Left lung (tissue), 14 donors: ENCODE data around the gene TRABD. TPM values are rescaled to one million over a fixed set of nuclear protein-coding genes. Genes with fewer than 3 reads are reported as not detected.
"Not testable (repeated sequence)": the region's sequence is repeated elsewhere in the genome, so short reads cannot be mapped to it uniquely, and the experiment has no call there.

Experiments used
- ATAC-seq: fragments of 200-7000 bp; cut with Tn5 transposase; one replicate; pipeline ENCODE4 v1.9.1; 2020; ENCODE audit warnings: moderate library complexity
- DNase-seq, 4 donors: peaks; one replicate each; pipeline ENCODE4 v3.0.0-alpha.2; 2013 to 2020
- H3K27ac ChIP-seq, 2 donors: fragments of 200-600 bp; sonication (generic) in 1 of 2; one replicate each; pipeline versions ENCODE4 v1.5.0 to v1.8.0; 2020 to 2021
- H3K27me3 ChIP-seq, 2 donors: fragments of 200-600 bp; sonication (generic) in 1 of 2; one replicate each; pipeline versions ENCODE4 v1.5.0 to v1.8.0; 2020 to 2021
- H3K36me3 ChIP-seq, 2 donors: fragments of 200-600 bp; sonication (generic) in 1 of 2; one replicate each; pipeline versions ENCODE4 v1.5.0 to v1.8.0; 2020 to 2021
- H3K4me1 ChIP-seq, 2 donors: fragments of 200-600 bp; one replicate each; pipeline ENCODE4 v1.8.0; 2021
- H3K4me3 ChIP-seq, 2 donors: fragments of 200-600 bp; sonication (generic) in 1 of 2; one replicate each; pipeline versions ENCODE4 v1.5.0 to v1.8.0; 2020 to 2021; ENCODE audit warnings: mild to moderate bottlenecking in 1 of 2
- H3K9me3 ChIP-seq, 2 donors: fragments of 200-600 bp; sonication (generic) in 1 of 2; one replicate each; pipeline versions ENCODE4 v1.5.0 to v1.8.0; 2020 to 2021
- intact Hi-C, 2 donors: fragments of 100-400 bp; cut with DNase I; formaldehyde crosslinking; loops; one replicate each; pipeline versions ENCODE4 v1.11.2 to v1.14.2; 2022
- long read RNA-seq, 12 donors: library from polyadenylated mRNA in 2 of 12; unstranded in 2 of 12; transcript quantifications; one replicate each; pipeline ENCODE4 v2.0.0 and lab custom pipeline, GENCODE V29; 2019 to 2026
- polyA plus RNA-seq, 6 donors: library from polyadenylated mRNA; unstranded; fragments of 120-200 nt; gene quantifications; one replicate each; pipeline ENCODE4 v1.2.1, GENCODE V29; 2013; ENCODE audit not compliant: insufficient read length in 6 of 6
- total RNA-seq, 2 donors: library from RNA; stranded (reverse); fragmentation: NEBNext Ultra II Directional; extraction: Animal tissue kit (Norgen Biotek cat#: 25700); gene quantifications; one replicate each; pipeline ENCODE4 v1.2.1, GENCODE V29; 2021
- TF ChIP-seq, protein P1 (sequence below), 2 donors: fragments of 200-600 bp; sonication (generic) in 1 of 2; IDR thresholded peaks; one replicate each; pipeline versions ENCODE4 v1.5.0 to v1.8.0; 2021; ENCODE audit warnings: antibody characterized with exemption in 2 of 2
- donor health status: DM: no; HTN: yes; CAD: no.
- donor health status: DM: no; HTN: no; CAD: no.

TRABD gene, protein sequence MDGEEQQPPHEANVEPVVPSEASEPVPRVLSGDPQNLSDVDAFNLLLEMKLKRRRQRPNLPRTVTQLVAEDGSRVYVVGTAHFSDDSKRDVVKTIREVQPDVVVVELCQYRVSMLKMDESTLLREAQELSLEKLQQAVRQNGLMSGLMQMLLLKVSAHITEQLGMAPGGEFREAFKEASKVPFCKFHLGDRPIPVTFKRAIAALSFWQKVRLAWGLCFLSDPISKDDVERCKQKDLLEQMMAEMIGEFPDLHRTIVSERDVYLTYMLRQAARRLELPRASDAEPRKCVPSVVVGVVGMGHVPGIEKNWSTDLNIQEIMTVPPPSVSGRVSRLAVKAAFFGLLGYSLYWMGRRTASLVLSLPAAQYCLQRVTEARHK
- total RNA-seq (10 to 100 TPM; 37.5 to 54.2 TPM), polyA plus RNA-seq (10 to 100 TPM; 16.0 to 29.1 (median 22.1) TPM)
- long read RNA-seq, donor 1, partial matches to known transcripts, result 0 of 10 reads
- long read RNA-seq, donor 1, other reads (novel, unspliced or antisense), result 0 of 10 reads
- long read RNA-seq, donor 2, partial matches to known transcripts, result 0 of 12 reads
- long read RNA-seq, donor 2, other reads (novel, unspliced or antisense), result 5 of 12 reads
- long read RNA-seq, donor 3, partial matches to known transcripts, result 0 of 8 reads
- long read RNA-seq, donor 3, other reads (novel, unspliced or antisense), result 0 of 8 reads
- long read RNA-seq, donor 4, transcript TRABD-201 (10 exons, 2,329 nt), result major isoform, 10 of 23 reads
- long read RNA-seq, donor 4, transcript TRABD-202 (10 exons, 2,272 nt), result minor isoform, 5 of 23 reads
- long read RNA-seq, donor 4, partial matches to known transcripts, result 1 of 23 reads
- long read RNA-seq, donor 4, other reads (novel, unspliced or antisense), result 6 of 23 reads
- long read RNA-seq, donor 5, partial matches to known transcripts, result 0 of 11 reads
- long read RNA-seq, donor 5, other reads (novel, unspliced or antisense), result 5 of 11 reads
- long read RNA-seq, donor 6, partial matches to known transcripts, result 0 of 8 reads
- long read RNA-seq, donor 6, other reads (novel, unspliced or antisense), result 0 of 8 reads
- long read RNA-seq, donor 7, partial matches to known transcripts, result 6 of 10 reads
- long read RNA-seq, donor 7, other reads (novel, unspliced or antisense), result 0 of 10 reads
- long read RNA-seq, donor 8, transcript TRABD-202 (10 exons, 2,272 nt), result major isoform, 5 of 31 reads
- long read RNA-seq, donor 8, partial matches to known transcripts, result 17 of 31 reads
- long read RNA-seq, donor 8, other reads (novel, unspliced or antisense), result 0 of 31 reads
- long read RNA-seq, donor 9, result 0 reads
- long read RNA-seq, donor 10, transcript TRABD-202 (10 exons, 2,272 nt), result major isoform, 14 of 27 reads
- long read RNA-seq, donor 10, partial matches to known transcripts, result 0 of 27 reads
- long read RNA-seq, donor 10, other reads (novel, unspliced or antisense), result 7 of 27 reads
- long read RNA-seq, donor 11, partial matches to known transcripts, result 0 of 4 reads
- long read RNA-seq, donor 11, other reads (novel, unspliced or antisense), result 0 of 4 reads
- long read RNA-seq, donor 12, partial matches to known transcripts, result 7 of 13 reads
- long read RNA-seq, donor 12, other reads (novel, unspliced or antisense), result 0 of 13 reads

DNA sequence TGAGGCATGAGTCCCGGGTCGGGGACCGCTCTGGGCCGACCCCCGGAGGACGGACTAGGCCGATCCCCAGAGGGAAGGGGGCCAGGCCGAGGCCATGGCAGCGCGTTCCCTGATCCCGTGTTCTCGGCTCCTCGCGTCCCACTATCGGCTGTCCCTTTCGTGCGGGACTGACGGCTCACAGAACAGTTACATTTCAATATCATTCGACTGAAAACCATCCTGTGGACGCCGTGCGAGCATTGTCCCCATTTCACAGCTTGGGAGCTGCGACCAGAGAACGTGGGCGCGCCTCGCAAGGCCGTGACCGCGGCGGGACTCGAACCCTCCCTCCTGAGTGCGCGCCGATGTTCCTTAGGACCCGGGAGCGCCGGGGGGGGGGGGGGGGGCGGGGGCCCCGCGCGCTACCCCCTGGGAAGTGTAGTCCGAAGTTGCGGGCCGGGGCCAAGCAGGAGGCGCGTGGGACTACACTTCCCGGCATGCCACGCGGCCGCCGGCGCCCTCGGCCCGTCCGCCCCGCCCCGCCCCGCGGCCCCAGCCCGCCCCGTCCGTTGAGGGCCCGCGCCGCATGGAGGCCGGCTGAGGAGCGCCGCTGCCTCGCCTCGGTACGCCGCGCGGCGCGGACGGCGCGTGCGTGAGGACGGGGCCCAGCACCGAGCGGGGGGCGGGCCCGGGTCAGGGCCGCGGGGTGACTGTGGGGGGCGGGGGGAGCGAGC is at the start of gene TRABD:
TSS of gene TRABD (plus strand) at position 539 of the 713 bp plus-strand sequence. CDS start 7,148 bp downstream, outside the sequence.
- Histone ChIP-seq H3K27me3 (no peaks in the 10 kb centered on the region), H3K4me3 (peak within 1 kb of the TSS; percentile 62 to 77), H3K36me3 (no peaks in the 10 kb centered on the region), H3K9me3 (no peaks in the 10 kb centered on the region), H3K27ac (peak within 1 kb of the TSS; percentile 62 to 77), H3K4me1 (peaks cover 24 to 65% of the 10 kb centered on the region in 2 donors)
- DNase-seq (peak; percentile 73 to 96 (median 92)), ATAC-seq (peak; percentile 79)
- intact Hi-C loops, result no loop called here
- TF ChIP-seq, protein P1, sequence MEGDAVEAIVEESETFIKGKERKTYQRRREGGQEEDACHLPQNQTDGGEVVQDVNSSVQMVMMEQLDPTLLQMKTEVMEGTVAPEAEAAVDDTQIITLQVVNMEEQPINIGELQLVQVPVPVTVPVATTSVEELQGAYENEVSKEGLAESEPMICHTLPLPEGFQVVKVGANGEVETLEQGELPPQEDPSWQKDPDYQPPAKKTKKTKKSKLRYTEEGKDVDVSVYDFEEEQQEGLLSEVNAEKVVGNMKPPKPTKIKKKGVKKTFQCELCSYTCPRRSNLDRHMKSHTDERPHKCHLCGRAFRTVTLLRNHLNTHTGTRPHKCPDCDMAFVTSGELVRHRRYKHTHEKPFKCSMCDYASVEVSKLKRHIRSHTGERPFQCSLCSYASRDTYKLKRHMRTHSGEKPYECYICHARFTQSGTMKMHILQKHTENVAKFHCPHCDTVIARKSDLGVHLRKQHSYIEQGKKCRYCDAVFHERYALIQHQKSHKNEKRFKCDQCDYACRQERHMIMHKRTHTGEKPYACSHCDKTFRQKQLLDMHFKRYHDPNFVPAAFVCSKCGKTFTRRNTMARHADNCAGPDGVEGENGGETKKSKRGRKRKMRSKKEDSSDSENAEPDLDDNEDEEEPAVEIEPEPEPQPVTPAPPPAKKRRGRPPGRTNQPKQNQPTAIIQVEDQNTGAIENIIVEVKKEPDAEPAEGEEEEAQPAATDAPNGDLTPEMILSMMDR (IDR thresholded peaks at IDR 0.05), result no peak

DNA sequence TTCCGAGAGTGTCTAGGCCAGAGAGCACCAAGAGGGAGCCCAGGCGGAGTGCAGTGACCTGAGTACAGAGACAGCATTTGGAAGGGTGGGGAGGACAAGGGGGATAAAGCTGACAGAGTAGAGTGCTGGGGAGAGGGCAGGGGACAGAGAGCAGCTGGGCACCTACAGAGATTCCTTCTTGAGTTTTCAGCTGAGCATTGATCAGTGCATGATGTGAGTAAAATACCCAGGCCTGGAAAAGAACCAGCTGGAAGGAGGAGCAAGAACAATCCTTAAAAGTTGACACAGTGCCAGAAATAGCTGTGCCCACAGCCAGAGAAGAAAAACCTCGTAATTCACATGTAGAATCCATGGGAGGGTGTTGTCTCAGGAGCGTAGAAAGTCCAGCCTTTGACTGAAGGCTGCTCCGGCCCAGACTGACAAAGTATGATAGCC is 49.1 kb upstream of the TRABD start:
- TF ChIP-seq, protein P1 (IDR thresholded peaks at IDR 0.05), result no peak
- DNase-seq (no peak), ATAC-seq (no peak)
- H3K36me3 ChIP-seq, result no peaks in the 10 kb centered on the region
- H3K9me3 ChIP-seq, result no peaks in the 10 kb centered on the region
- no peak overlapping the region for H3K4me3 ChIP-seq
- H3K27me3 ChIP-seq, result peaks cover 0 to 7% of the 10 kb centered on the region in 2 donors
- intact Hi-C loops, result no loop called here
- H3K4me1 ChIP-seq, result no peaks in the 10 kb centered on the region
- H3K27ac ChIP-seq, result no peak overlapping the region

DNA sequence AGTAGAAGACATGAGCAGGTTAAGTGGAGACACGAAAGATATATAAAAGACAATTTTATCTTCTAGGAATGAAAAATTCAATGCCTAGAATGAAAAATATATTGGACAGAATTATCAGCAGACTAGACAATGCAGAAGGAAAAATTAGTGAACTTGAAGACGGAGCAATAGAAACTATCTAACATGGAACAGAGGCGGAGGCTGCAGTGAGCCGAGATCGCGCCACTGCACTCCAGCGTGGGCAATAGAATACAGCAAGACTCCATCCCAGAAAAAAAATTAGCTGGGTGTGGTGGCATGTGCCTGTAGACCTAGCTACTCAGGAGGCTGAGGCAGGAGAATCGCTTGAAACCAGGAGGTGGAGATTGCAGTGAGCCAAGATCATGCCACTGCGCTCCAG is 48.4 kb upstream of the TRABD start:
- H3K4me1 ChIP-seq, ATAC-seq, H3K9me3 ChIP-seq, H3K27ac ChIP-seq, intact Hi-C loops, H3K27me3 ChIP-seq, H3K36me3 ChIP-seq, H3K4me3 ChIP-seq, DNase-seq: not testable (repeated sequence)

DNA sequence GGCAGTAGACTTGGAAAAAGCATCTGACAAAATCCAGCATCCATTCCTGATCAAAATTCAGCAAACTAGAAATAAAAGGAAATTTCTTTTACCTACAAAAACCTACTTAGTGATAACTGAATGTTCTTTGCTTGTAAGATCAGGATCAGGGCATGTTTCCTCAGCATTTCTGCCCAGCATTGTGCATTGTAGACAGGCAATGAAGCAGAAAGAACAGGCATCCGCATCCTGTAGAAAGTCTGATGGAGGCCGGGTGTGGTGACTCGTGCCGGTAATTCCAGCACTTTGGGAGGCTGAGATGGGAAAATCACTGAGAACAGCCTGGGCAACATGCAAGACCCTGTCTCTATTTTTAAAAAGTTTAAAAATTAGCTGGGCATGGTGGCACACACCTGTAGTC is 47.7 kb upstream of the TRABD start:
- TF ChIP-seq, protein P1 (IDR thresholded peaks at IDR 0.05), result no peak
- Histone ChIP-seq H3K27me3 (peaks cover 0 to 15% of the 10 kb centered on the region in 2 donors), H3K36me3 (no peaks in the 10 kb centered on the region), H3K4me3 (no peak overlapping the region), H3K9me3 (no peaks in the 10 kb centered on the region), H3K27ac (no peak overlapping the region), H3K4me1 (peaks cover 0 to 7% of the 10 kb centered on the region in 2 donors)
- ATAC-seq, result no peak
- intact Hi-C loops, result no loop called here
- no peak for DNase-seq
